ENCODE measurements around the gene TRIM65.

- TF ChIP-seq CTCF (IDR thresholded peaks at IDR 0.05; ENCODE audit: insufficient read depth, low read depth, low read length) (no peak), EZH2 (IDR thresholded peaks at IDR 0.05; ENCODE audit: insufficient read depth, low read length) (no peak)
Observed at GRCh38 chr17:75891022-75891604, 5.6 kb downstream of the TRIM65 start.

All from astrocyte (in vitro differentiated cells and primary cell).